H1 (cell line): ENCODE results near the gene MACROD2. TPM values are rescaled to one million over a fixed set of nuclear protein-coding genes. Genes with fewer than 3 reads are reported as not detected.

Source experiments
- CTCF ChIA-PET: fragments of 300-600 bp; sonication (Branson Sonifier 250); formaldehyde crosslinking; loops from one replicate; lab custom pipeline; 2021; ENCODE audit not compliant: partially characterized antibody; lab: Charles Lee
- POLR2A ChIA-PET: fragments of 300-600 bp; sonication (Branson Sonifier 250); formaldehyde crosslinking; loops from one replicate; lab custom pipeline; 2021; ENCODE audit warnings: inconsistent platforms; ENCODE audit not compliant: partially characterized antibody; lab: Charles Lee
- DNase-seq, 2 experiments: peaks; one replicate each; pipeline versions ENCODE4 v3.0.0 to v3.0.0-alpha.2; 2010 to 2022; ENCODE audit warnings: low spot score in 2 of 2, low read depth in 1 of 2, mixed read lengths in 1 of 2
- FAIRE-seq: peaks from 2 replicates; lab custom pipeline; 2011; peaks lifted over from hg19 to GRCh38; lab: Jason Lieb, UNC
- H2AFZ ChIP-seq: 2 replicates; pipeline ENCODE4 v1.8.1; 2012; ENCODE audit warnings: low read length, inconsistent platforms
- H2AK5ac ChIP-seq: 2 replicates; pipeline ENCODE4 v1.6.1; 2013; ENCODE audit warnings: low read depth, low read length
- H2BK120ac ChIP-seq: replicated peaks from 2 replicates; pipeline ENCODE3; 2013; ENCODE audit warnings: low read depth, low read length, inconsistent platforms
- H2BK12ac ChIP-seq: 2 replicates; pipeline ENCODE4 v1.6.1; 2013; ENCODE audit warnings: low read depth, low read length
- H2BK15ac ChIP-seq: 2 replicates; pipeline ENCODE4 v1.6.1; 2013; ENCODE audit warnings: low read length
- H2BK20ac ChIP-seq: 2 replicates; pipeline ENCODE4 v1.6.1; 2013; ENCODE audit warnings: low read length
- H2BK5ac ChIP-seq: 2 replicates; pipeline ENCODE4 v1.6.1; 2013; ENCODE audit warnings: low read depth, low read length
- H3K14ac ChIP-seq: 2 replicates; pipeline ENCODE4 v1.6.1; 2013; ENCODE audit warnings: inconsistent platforms; ENCODE audit not compliant: insufficient read length
- H3K18ac ChIP-seq: 2 replicates; pipeline ENCODE4 v1.6.1; 2013; ENCODE audit warnings: low read length; ENCODE audit errors: extremely low read depth
- H3K23ac ChIP-seq: 2 replicates; pipeline ENCODE4 v1.6.1; 2013; ENCODE audit warnings: inconsistent platforms; ENCODE audit not compliant: insufficient read length
- H3K23me2 ChIP-seq: 2 replicates; pipeline ENCODE4 v1.6.1; 2013; ENCODE audit warnings: low read depth, low read length
- H3K27ac ChIP-seq: 2 replicates; pipeline ENCODE4 v1.6.1; 2011; ENCODE audit warnings: low read depth, low read length, inconsistent platforms
- H3K27me3 ChIP-seq, 4 experiments: replicated peaks in 1 of 4; 1 replicate in 1 of 4; 2 replicates in 3 of 4; pipeline versions ENCODE4 v1.6.1 to v1.8.1; 2011 to 2013; ENCODE audit warnings: low read length in 3 of 4, mild to moderate bottlenecking in 3 of 4, inconsistent platforms in 2 of 4, mixed read lengths in 2 of 4, moderate library complexity in 1 of 4; ENCODE audit not compliant: control insufficient read depth in 3 of 4, insufficient read depth in 3 of 4; ENCODE audit errors: extremely low read depth in 1 of 4
- H3K36me3 ChIP-seq, 4 experiments: 2 replicates each; pipeline versions ENCODE4 v1.6.1 to v1.8.1; 2011 to 2013; ENCODE audit warnings: mild to moderate bottlenecking in 4 of 4, low read length in 3 of 4, moderate library complexity in 2 of 4, control low read depth in 1 of 4, inconsistent platforms in 1 of 4; ENCODE audit not compliant: insufficient read depth in 4 of 4, control insufficient read depth in 2 of 4
- H3K4ac ChIP-seq: replicated peaks from 2 replicates; pipeline ENCODE3; 2013; ENCODE audit warnings: low read length, low read depth, mixed read lengths, inconsistent platforms; ENCODE audit not compliant: insufficient read length
- H3K4me1 ChIP-seq, 4 experiments: replicated peaks in 1 of 4; 1 replicate in 1 of 4; 2 replicates in 3 of 4; pipeline versions ENCODE4 v1.6.1 to v1.8.1; 2011 to 2013; ENCODE audit warnings: low read length in 3 of 4, inconsistent platforms in 2 of 4, mixed read lengths in 1 of 4; ENCODE audit not compliant: insufficient read depth in 4 of 4, control insufficient read depth in 3 of 4
- H3K4me2 ChIP-seq, 2 experiments: 2 replicates each; pipeline versions ENCODE4 v1.6.1 to v1.8.1; 2011 to 2013; ENCODE audit warnings: low read depth in 2 of 2, low read length in 2 of 2, control low read depth in 1 of 2, inconsistent platforms in 1 of 2, mild to moderate bottlenecking in 1 of 2; ENCODE audit not compliant: insufficient read depth in 1 of 2
- H3K4me3 ChIP-seq, 4 experiments: fragments of 200-600, 300-600 bp in 1 of 4; sonication (generic), shearing (Covaris generic), sonication (Bioruptor Twin) in 1 of 4; 2 replicates each; pipeline versions ENCODE4 v1.5.1 to v1.8.1; 2011 to 2016; ENCODE audit warnings: low read length in 4 of 4, low read depth in 3 of 4, control low read depth in 2 of 4, inconsistent platforms in 2 of 4, mild to moderate bottlenecking in 2 of 4, mixed read lengths in 1 of 4, moderate library complexity in 1 of 4; ENCODE audit not compliant: insufficient read depth in 2 of 4; ENCODE audit errors: extremely low read depth in 1 of 4
- H3K56ac ChIP-seq: replicated peaks from 2 replicates; pipeline ENCODE3; 2013; ENCODE audit warnings: low read depth, mild to moderate bottlenecking, mixed read lengths, low read length, inconsistent platforms; ENCODE audit not compliant: insufficient read length
- H3K79me1 ChIP-seq: 2 replicates; pipeline ENCODE4 v1.6.1; 2013; ENCODE audit warnings: low read depth, low read length, control low read depth
- H3K79me2 ChIP-seq, 2 experiments: 2 replicates each; pipeline versions ENCODE4 v1.6.1 to v1.8.1; 2012 to 2013; ENCODE audit warnings: low read length in 2 of 2, mild to moderate bottlenecking in 2 of 2, inconsistent platforms in 1 of 2; ENCODE audit not compliant: insufficient read depth in 2 of 2, control insufficient read depth in 1 of 2
- H3K9ac ChIP-seq, 4 experiments: replicated peaks in 1 of 4; 1 replicate in 1 of 4; 2 replicates in 3 of 4; pipeline versions ENCODE4 v1.6.1 to v1.8.1; 2011 to 2013; ENCODE audit warnings: low read depth in 3 of 4, low read length in 3 of 4, control low read depth in 2 of 4, mild to moderate bottlenecking in 2 of 4, moderate library complexity in 2 of 4, inconsistent platforms in 1 of 4; ENCODE audit errors: extremely low read depth in 1 of 4
- H3K9me3 ChIP-seq, 2 experiments: 2 replicates each; pipeline versions ENCODE4 v1.6.1 to v1.8.1; 2012 to 2013; ENCODE audit warnings: mild to moderate bottlenecking in 2 of 2, moderate library complexity in 2 of 2, control low read depth in 1 of 2, inconsistent platforms in 1 of 2, low read depth in 1 of 2, low read length in 1 of 2, mixed read lengths in 1 of 2; ENCODE audit not compliant: insufficient read depth in 2 of 2
- H4K20me1 ChIP-seq, 2 experiments: replicated peaks in 1 of 2; 2 replicates each; pipeline versions ENCODE3 to v1.8.1; 2011 to 2013; ENCODE audit warnings: inconsistent platforms in 2 of 2, low read length in 2 of 2, mild to moderate bottlenecking in 1 of 2; ENCODE audit not compliant: insufficient read depth in 2 of 2, control insufficient read depth in 1 of 2
- H4K5ac ChIP-seq: 2 replicates; pipeline ENCODE4 v1.6.1; 2013; ENCODE audit warnings: low read length, low read depth, mixed read lengths, inconsistent platforms; ENCODE audit not compliant: insufficient read length
- H4K8ac ChIP-seq: 2 replicates; pipeline ENCODE4 v1.8.0; 2013; ENCODE audit warnings: mild to moderate bottlenecking, moderate library complexity, low read length, inconsistent platforms; ENCODE audit not compliant: insufficient read depth; ENCODE audit errors: extremely low read depth
- H4K91ac ChIP-seq: replicated peaks from 2 replicates; pipeline ENCODE3; 2013; ENCODE audit warnings: low read length, mixed read lengths, inconsistent platforms; ENCODE audit not compliant: insufficient read length
- JUN ChIP-seq: IDR thresholded peaks from 2 replicates; pipeline ENCODE4 v1.6.1; 2011; ENCODE audit warnings: low read depth, mild to moderate bottlenecking, improper control_type of control experiment, low read length
- MAFK ChIP-seq: IDR thresholded peaks from 2 replicates; pipeline ENCODE4 v1.6.1; 2012; ENCODE audit warnings: low read depth, mild to moderate bottlenecking, improper control_type of control experiment, low read length
- SRF ChIP-seq: IDR thresholded peaks from 2 replicates; pipeline ENCODE4 v1.6.1; 2011; ENCODE audit warnings: mild to moderate bottlenecking, low read depth, low read length, moderate library complexity
- USF2 ChIP-seq: IDR thresholded peaks from 2 replicates; pipeline ENCODE4 v1.6.1; 2011; ENCODE audit warnings: low read length, improper control_type of control experiment
- WGBS, 2 experiments: shearing (Covaris generic) in 1 of 2; methylation state at CpG; one replicate each; pipeline versions ENCODE4 v1.1.6 to v1.1.7; 2013 to 2015; ENCODE audit warnings: low lambda C conversion rate in 2 of 2, mixed read lengths in 2 of 2, inconsistent platforms in 1 of 2, low coverage in 1 of 2, missing lambda C conversion rate in 1 of 2; ENCODE audit not compliant: insufficient replicate concordance in 2 of 2, insufficient coverage in 1 of 2, insufficient read length in 1 of 2; ENCODE audit errors: extremely low coverage in 1 of 2, missing lambda C conversion rate in 1 of 2; 5-methylcytosine and 5-hydroxymethylcytosine counted together
- polyA plus RNA-seq, 7 experiments: library from polyadenylated mRNA; depleted of rRNA in 3 of 7; stranded (reverse) in 5 of 7; unstranded in 2 of 7; fragments of >200 nt in 5 of 7; fragments of 200-250 nt in 2 of 7; gene quantifications; 1 replicate in 5 of 7; 2 replicates in 1 of 7; 4 replicates in 1 of 7; pipeline versions ENCODE4 v1.2.1 to v1.2.3, GENCODE V29; 2011 to 2013; ENCODE audit warnings: missing spikeins in 2 of 7, mixed read lengths in 2 of 7
- total RNA-seq: library from RNA; stranded (reverse); fragmentation: NEBNext Ultra II Directional; extraction: Animal tissue kit (Norgen Biotek cat#: 25700); gene quantifications from 2 replicates; pipeline ENCODE4 v1.2.1, GENCODE V29; 2021
- TF ChIP-seq, protein P1 (sequence below): IDR thresholded peaks from 2 replicates; pipeline ENCODE4 v1.6.1; 2011; ENCODE audit warnings: low read depth, mild to moderate bottlenecking, low read length; ENCODE audit not compliant: insufficient read depth
- TF ChIP-seq, protein P2 (sequence below), 3 experiments: IDR thresholded peaks; 1 replicate in 2 of 3; 2 replicates in 1 of 3; pipeline versions ENCODE4 v1.5.1 to v1.6.1; 2011; ENCODE audit warnings: low read length in 3 of 3, mild to moderate bottlenecking in 3 of 3, inconsistent platforms in 2 of 3, low read depth in 1 of 3, moderate library complexity in 1 of 3; ENCODE audit not compliant: insufficient read depth in 1 of 3; ENCODE audit errors: control extremely low read depth in 1 of 3
- TF ChIP-seq, protein P3 (sequence below): IDR thresholded peaks from 2 replicates; pipeline ENCODE4 v1.6.1; 2012; ENCODE audit warnings: inconsistent platforms

MACROD2 gene
- total and polyA plus RNA-seq, 2 of the 8 experiments (the other 6 are each of a cell fraction or from before 2014, with no cell fraction given), result 0.70 to 3.9 TPM

DNA sequence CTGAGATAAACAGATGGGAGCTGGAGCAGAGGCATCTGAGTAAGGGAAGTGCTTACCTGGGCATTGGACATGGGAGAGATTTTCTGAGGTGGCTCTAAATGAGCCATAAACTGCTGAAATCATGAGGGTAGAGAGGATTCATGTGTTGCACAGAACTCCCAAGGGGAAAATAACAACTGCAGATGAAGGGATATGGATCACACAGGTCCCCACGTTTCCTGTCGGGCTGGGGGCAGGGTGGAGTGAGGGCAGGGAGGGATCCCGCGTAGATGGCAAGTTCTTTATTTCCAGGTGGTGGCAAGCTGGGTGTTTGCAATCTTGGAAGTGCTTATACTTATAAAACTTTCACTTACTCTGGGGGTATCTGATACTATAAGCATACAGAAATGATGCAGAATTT lies 764.7 kb downstream of the MACROD2 start:
- ChIA-PET POLR2A (no interaction called here), CTCF (interaction anchor here (1.4 kb wide), 1 partner anchor 18 kb away, joined by 4 read pairs; no protein-coding TSS in a partner anchor)

More for the DNA sequence above, 764.7 kb downstream of the MACROD2 start:
- Histone ChIP-seq H3K56ac (no peak overlapping the region), H3K9ac (no peak overlapping the region), H3K79me2 (no peaks in the 10 kb centered on the region), H2BK5ac (no peak overlapping the region), H2BK12ac (no peak overlapping the region), H4K20me1 (no peaks in the 10 kb centered on the region), H3K14ac (no peak overlapping the region), H3K4me1 (no peaks in the 10 kb centered on the region; a peak in 1 of 7 replicates), H3K4me3 (no peak overlapping the region), H3K23me2 (0 out of 2 replicates have a peak, but pooled peaks cover 1% of the 10 kb centered on the region), H3K27me3 (no peaks in the 10 kb centered on the region), H4K8ac (no peak overlapping the region), H3K79me1 (no peaks in the 10 kb centered on the region), H3K23ac (no peak overlapping the region), H4K91ac (no peak overlapping the region), H2BK20ac (no peak overlapping the region), H2AK5ac (no peak overlapping the region), H4K5ac (no peak overlapping the region), H3K4me2 (no peak overlapping the region), H2BK15ac (no peak overlapping the region), H3K4ac (no peak overlapping the region), H3K36me3 (no peaks in the 10 kb centered on the region), H2AFZ (peak overlapping the region; percentile 72; the same call in 1 of the 2 replicates), H2BK120ac (no peak overlapping the region), H3K9me3 (no peaks in the 10 kb centered on the region), H3K18ac (no peak overlapping the region), H3K27ac (no peak overlapping the region)
- WGBS, 2 experiments, result 87% methylated on average over 4 of the region's 4 CpGs; no CpG with 5 or more reads in 1 of the 2 experiments
- TF ChIP-seq SRF, result no peak
- no peak for TF ChIP-seq MAFK
- TF ChIP-seq, protein P1, sequence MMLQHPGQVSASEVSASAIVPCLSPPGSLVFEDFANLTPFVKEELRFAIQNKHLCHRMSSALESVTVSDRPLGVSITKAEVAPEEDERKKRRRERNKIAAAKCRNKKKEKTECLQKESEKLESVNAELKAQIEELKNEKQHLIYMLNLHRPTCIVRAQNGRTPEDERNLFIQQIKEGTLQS, result no peak
- TF ChIP-seq, protein P2, sequence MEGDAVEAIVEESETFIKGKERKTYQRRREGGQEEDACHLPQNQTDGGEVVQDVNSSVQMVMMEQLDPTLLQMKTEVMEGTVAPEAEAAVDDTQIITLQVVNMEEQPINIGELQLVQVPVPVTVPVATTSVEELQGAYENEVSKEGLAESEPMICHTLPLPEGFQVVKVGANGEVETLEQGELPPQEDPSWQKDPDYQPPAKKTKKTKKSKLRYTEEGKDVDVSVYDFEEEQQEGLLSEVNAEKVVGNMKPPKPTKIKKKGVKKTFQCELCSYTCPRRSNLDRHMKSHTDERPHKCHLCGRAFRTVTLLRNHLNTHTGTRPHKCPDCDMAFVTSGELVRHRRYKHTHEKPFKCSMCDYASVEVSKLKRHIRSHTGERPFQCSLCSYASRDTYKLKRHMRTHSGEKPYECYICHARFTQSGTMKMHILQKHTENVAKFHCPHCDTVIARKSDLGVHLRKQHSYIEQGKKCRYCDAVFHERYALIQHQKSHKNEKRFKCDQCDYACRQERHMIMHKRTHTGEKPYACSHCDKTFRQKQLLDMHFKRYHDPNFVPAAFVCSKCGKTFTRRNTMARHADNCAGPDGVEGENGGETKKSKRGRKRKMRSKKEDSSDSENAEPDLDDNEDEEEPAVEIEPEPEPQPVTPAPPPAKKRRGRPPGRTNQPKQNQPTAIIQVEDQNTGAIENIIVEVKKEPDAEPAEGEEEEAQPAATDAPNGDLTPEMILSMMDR (IDR thresholded peaks at IDR 0.05; ENCODE audit: control extremely low read depth in 1 of 3, insufficient read depth in 1 of 3, low read depth in 1 of 3, low read length in 3 of 3), result no peak
- TF ChIP-seq, protein P3, sequence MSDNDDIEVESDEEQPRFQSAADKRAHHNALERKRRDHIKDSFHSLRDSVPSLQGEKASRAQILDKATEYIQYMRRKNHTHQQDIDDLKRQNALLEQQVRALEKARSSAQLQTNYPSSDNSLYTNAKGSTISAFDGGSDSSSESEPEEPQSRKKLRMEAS, result no peak
- no peak for TF ChIP-seq JUN
- TF ChIP-seq USF2, result no peak
- FAIRE-seq (no peak), DNase-seq (no peak)
